ENCODE results near the gene AIFM2.

- TF ChIP-seq CTCF (IDR thresholded peaks at IDR 0.05) (no peak), POLR2A (IDR thresholded peaks at IDR 0.05) (no peak)
These were observed 7.3 kb upstream of the AIFM2 start for GRCh38 chr10:70139997-70140250.

All from Peyer's patch (tissue), 4 donors.